GM18498 (cell line): ENCODE data around the gene OR11L1.

Experiments
- ATAC-seq: cut with Tn5 transposase; IDR thresholded peaks from one replicate; pipeline ENCODE4 v1.9.1; 2021; ENCODE audit warnings: mild to moderate bottlenecking, moderate library complexity; ENCODE audit not compliant: unreplicated experiment

The OR11L1 gene, protein sequence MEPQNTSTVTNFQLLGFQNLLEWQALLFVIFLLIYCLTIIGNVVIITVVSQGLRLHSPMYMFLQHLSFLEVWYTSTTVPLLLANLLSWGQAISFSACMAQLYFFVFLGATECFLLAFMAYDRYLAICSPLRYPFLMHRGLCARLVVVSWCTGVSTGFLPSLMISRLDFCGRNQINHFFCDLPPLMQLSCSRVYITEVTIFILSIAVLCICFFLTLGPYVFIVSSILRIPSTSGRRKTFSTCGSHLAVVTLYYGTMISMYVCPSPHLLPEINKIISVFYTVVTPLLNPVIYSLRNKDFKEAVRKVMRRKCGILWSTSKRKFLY

DNA sequence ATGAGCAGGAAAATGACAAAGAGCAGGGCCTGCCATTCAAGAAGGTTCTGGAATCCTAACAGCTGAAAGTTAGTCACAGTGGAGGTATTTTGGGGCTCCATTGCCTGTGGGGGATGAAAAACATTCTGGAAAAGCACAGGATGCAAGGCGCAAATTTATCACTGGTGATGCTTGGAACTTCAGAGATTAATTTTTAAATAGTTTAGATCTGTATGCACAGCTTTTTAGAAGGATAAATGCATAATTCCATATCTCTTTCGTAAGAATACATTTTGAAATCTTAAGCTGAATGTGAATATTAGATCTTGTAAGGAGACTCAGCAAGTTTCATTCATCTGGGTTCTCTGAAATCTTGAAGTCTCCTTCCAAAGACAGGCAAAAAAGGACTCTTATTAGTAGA is at the start of gene OR11L1:
Gene OR11L1, minus strand, starts transcription at position 101 of the 400 bp plus-strand sequence. Its CDS starts 0 bp downstream, at position 101.
- no peak for ATAC-seq

- no peak for ATAC-seq
These were observed 43.2 kb upstream of the OR11L1 start for GRCh38 chr1:247884797-247885413.

- ATAC-seq, result no peak
These were observed 41.6 kb upstream of the OR11L1 start for GRCh38 chr1:247883346-247883745.

DNA sequence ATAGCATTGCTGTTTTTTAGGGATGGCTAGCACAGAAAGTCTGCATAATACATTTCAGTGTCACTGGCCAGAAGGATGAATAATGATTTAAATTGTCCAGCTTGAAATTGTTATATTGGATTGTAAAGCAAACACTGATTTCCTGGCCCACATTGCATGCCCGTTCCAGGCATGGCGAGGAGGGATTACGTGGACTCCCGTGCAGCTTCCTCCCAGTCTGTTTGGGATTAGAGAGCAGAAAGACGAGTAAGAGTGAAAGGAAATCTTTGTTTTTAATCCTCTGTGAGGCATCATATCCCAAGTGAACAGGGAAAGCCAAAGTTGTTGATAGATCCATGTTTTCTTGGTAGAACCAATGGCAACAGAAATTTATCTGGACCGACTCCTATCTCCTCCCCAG is 23.7 kb upstream of the OR11L1 start:
- no peak for ATAC-seq

DNA sequence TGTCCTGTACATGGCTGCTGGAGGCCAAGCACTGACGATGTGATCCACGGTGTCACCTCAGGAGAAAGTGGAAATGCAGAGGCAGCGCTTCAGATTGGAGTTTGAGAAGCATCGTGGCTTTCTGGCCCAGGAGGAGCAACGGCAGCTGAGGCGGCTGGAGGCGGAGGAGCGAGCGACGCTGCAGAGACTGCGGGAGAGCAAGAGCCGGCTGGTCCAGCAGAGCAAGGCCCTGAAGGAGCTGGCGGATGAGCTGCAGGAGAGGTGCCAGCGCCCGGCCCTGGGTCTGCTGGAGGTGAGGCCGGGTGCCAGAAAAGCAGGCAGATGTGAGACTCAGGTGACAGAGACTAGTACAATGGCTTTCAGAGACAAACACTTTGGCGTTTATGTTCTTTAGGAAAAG is 22.9 kb upstream of the OR11L1 start:
- ATAC-seq, result no peak

DNA sequence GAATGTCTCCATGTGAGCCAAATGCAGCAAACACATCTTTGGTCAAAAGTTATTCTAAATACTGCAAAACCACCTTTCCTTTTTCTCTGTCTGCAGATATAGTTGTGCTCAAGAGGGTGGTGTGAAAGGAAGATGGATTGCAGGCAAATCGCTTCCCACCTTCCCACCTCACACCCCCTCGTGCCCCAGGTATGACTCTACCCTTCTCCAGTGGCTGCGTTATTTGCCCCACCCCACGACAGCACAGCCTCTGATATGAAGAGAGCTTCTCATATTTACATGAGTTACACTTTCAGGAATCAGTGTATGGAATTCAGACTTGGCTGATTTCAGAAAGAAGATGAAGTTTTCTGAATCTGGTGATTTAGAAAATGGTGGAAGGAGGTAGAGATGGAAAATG is 21.1 kb upstream of the OR11L1 start:
- ATAC-seq, result no peak

DNA sequence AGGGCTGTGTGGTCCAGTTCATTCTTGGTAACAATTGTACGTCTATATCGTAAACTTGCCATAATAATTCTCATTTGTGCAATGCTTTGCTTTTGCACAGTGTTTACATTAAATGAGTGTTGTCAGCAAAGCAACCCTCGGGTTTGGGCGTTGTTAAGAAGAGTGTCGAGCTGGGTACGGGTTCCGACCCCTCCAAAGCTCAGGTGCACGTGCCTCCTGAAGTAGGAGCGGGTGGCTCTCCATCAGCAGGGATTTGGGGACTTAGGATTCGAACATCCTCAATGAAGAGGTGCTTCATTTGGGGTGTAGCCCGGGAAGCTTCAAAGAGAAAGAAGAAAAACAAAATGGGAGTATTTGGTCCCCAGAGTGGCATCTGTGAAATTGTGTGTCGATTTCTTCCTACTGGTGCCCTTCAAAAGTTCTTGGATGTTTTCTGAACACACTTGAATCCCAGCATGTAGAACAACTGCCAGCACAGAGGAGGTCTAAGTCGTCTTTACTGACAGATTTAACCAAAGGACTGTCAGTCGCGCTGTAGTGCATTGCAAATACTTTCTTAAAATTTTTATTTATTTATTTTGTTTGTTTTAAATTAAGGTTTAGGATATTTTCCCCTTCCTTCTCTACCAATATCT is 16.4 kb upstream of the OR11L1 start:
- ATAC-seq, result no peak

- peak; percentile 43 for ATAC-seq
These were observed 15.6 kb upstream of the OR11L1 start, which contains the start of gene TRIM58 for GRCh38 chr1:247857069-247857984. TSS of gene TRIM58 (plus strand) at chr1:247857187. CDS start at chr1:247857247, 60 bp downstream.

DNA sequence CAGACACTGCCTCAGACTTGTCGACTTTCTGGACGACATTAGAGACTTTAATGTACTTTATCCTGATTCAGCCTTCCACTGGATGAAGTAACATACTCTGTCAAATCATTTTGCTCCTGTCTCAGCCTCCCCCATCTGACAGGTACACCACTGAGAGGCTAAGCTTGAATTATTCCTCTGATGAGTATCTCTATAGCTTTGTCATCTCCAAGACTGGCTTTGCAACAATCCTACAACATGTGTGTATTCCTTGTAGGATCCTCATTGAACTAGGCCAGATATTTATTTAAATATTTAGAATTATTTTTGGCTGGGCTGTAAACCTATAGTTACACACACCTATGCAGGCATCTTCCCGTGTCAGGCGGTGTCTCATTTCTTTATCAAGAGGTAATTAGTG is 14.2 kb upstream of the OR11L1 start:
- ATAC-seq, result no peak

- no peak for ATAC-seq
These were observed 13.3 kb upstream of the OR11L1 start for GRCh38 chr1:247854899-247855545.

DNA sequence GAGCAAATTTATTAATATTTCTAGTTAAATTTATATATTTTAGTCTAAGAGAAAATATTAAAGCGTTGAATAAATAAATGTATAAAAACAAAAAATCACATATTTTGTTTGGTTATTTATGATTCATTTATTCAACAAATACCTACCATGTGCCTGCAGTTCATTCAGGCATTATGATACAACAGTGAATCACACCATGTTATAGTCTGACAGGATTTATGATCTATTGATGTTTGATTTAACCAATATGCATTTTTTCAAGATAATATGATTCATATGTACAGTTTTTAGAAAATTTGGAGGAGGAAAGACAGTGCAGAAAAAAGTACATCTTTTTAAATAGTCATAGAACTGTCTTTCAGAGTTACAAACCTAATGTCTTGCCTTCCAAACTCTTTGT is 7.9 kb upstream of the OR11L1 start:
- ATAC-seq, result no peak

DNA sequence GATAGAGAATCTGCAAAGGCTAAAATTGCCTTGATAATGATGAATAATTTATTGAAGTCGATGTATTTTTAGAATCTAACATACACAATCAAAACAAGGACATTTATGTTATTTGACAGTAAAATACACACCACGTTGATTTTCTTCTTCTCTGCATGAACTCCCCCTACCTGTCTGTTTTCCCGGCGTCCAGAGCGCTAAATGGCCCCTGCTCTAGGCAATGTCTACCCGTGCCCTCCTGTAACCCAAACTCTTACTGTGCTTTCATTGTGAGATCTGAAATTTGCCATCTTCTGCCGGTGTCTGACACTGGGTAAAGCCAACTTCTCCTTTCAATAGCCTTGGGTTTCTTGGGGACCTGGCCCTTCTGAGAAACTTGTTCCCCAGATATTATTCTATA is 6.7 kb upstream of the OR11L1 start:
- no peak for ATAC-seq

DNA sequence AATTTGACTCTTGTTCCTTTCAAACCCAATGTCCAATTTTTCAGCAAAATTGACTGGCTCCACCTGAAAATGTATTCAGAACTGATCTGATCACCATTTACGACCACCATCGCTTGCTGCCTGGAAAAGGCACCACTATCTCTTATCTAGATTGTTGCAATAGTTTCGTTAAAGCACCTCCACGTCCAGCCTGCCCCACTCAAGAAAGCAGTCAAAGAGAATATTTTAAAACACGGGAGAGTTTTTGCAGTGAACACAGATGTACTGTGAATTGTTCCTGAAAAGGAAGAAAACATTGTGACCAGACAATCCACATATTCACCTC is 4.0 kb upstream of the OR11L1 start:
- no peak for ATAC-seq

DNA sequence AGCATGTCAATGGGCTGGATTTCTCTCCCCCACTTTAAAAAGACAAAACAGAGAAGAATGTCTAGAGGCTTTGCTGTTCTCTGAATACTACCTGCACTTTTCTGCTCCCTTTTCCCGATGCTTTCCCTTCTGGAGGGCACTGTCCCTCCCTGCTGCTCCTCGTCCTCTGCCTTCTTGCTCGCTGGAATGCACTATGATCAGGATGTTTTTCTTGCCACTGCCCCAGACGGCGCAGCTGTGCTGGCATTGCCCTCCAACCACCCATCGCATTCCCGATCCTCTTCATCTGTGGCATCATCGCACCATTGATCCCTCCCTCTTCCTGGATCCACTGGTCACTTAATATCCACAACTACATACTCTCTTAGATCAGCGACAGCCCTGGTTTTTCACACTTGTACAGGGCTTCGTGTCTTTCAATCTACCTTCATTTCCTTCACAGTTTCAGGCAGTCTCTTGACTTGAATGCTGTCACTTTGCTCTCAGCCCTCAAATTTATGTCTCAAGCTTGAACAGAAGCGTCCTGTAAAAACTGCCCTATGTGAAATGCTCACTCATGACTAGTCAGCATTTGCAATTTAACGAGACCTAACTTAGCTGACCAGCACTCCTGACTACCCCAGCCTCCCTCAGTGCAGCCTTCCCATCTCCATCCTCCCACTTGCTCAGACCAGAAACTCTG is 3.5 kb upstream of the OR11L1 start:
- no peak for ATAC-seq

DNA sequence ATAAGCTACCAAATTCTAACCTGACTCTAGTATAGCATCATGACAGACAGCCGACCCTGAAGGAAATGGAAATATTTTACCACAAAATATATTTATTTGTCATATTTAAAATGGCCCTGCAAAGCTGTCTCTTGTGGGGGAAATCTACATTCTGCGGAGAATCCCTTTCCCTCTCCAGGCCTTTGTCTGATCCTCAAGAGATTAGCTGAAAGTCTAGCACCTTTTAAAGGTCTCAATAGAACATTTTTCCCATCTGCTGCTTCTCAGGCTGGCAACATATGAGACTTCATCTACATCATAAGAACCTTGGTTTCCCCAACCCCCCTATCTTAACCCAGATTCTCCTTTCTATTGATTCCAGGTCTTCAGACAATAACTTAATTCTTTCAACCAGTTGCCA is 1.7 kb upstream of the OR11L1 start:
- ATAC-seq, result no peak

GRCh38 chr1:247840818-247841217 is 878 bp downstream of the OR11L1 start:
- ATAC-seq, result no peak

- no peak for ATAC-seq
These were observed 8.1 kb downstream of the OR11L1 start for GRCh38 chr1:247833601-247834000.

- ATAC-seq, result no peak
These were observed 12.0 kb downstream of the OR11L1 start for GRCh38 chr1:247829656-247830055.

GRCh38 chr1:247825362-247825761 is 16.3 kb downstream of the OR11L1 start:
- no peak for ATAC-seq

GRCh38 chr1:247824023-247824422 is 17.7 kb downstream of the OR11L1 start, which contains the start of gene OR14A16:
TSS of gene OR14A16 (minus strand) at chr1:247824119. CDS start at chr1:247815729, 8,390 bp downstream.
- no peak for ATAC-seq
